DMS153 treated with DMSO at 0.1 percent for 48 hours (cell line): ENCODE results near the gene PSMB10.
"Not testable (repeated sequence)": the region's sequence is repeated elsewhere in the genome, so short reads cannot be mapped to it uniquely, and the experiment has no call there.

Source experiments
- DNase-seq: peaks from one replicate; lab custom pipeline; 2025; ENCODE audit not compliant: unreplicated experiment; lab: John Stamatoyannopoulos, UW

The PSMB10 gene

DNA sequence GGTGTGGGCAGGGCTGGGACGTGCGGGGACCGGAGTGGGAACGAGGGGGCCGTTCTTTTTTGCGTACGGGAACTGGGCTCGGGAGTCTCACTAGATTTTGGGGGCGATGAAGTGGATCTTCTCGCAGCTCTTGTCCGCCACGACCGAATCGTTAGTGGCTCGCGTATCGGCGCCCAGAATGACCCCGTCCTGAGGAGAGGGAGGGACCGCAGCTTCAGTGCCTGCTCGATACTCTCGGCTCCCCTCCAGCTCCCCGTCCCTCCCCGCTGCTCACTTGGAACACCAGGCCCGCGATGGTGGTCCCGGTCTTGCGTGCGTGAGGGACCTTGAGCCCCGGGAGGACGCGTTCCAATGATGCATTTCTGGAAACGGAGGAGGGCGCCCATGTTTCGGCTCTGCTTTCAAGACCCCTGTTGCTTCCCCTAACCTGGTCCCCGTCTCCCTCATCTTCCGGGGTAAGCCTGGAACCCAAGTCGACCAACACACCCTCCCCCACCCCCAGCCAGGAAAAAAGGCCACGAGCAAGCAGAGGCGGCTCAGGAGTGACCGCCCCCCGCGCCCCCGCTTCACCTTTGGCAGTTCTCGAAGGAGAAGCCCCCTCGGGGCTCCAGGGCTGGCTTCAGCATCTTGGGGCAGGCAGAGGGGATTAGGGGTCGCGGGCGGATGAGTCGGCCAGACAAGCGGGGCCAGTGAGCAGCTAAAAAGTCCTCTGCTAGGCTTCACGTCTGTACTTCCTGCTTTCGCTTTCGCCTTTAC lies at the start of gene PSMB10:
Gene PSMB10 (minus strand): TSS at position 727 of the 756 bp plus-strand sequence. CDS start 101 bp downstream, at position 626.
- DNase-seq, result no peak

DNA sequence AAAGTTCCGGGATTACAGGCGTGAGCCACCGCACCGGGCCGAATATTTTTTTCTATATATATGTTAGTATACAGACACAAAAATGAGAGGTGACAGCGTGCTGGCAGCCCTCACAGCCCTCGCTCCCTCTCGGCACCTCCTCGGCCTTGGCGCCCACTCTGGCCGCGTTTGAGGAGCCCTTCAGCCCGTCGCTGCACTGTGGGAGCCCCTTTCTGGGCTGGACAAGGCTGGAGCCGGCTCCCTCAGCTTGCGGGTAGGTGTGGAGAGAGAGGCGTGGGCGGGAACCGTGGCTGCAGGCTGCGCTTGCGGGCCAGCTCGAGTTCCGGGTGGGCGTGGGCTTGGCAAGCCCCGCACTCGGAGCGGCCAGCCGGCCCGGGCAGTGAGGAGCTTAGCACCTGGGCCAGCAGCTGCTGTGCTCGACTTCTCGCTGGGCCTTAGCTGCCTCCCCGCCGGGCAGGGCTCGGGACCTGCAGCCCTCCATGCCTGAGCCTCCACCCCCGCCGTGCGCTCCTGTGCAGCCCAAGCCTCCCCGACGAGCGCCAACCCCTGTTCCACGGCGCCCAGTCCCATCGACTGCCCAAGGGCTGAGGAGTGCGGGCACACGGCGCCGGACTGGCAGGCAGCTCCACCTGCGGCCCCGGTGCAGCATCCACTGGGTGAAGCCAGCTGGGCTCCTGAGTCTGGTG lies 45.5 kb upstream of the PSMB10 start:
- no peak for DNase-seq

GRCh38 chr16:67979955-67980678 lies 43.5 kb upstream of the PSMB10 start, which contains the start of gene DPEP3:
TSS of gene DPEP3 (minus strand) at chr16:67980499. CDS start at chr16:67980380, 119 bp downstream.
- no peak for DNase-seq

GRCh38 chr16:67977469-67978227 lies 41.0 kb upstream of the PSMB10 start:
- no peak for DNase-seq

DNA sequence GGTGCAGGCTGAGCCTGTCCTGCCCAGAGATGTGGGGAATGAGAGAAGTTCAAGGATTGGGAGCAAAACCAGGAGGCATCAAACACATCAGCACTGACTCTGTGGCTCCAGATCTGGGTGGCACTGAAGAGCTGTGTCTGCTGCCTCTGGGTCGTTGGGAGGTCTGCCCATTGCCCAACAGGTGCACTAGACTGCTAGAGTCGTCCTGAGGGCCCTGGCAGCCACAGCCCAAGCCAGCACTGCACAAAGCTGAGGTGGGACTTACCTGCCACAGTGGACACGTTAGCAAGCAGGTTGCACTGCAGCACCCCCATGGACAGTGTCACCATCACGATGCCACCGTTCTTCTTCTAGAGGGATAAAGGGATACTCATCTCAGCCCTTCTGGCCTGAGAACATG lies 40.4 kb upstream of the PSMB10 start:
- no peak for DNase-seq

DNA sequence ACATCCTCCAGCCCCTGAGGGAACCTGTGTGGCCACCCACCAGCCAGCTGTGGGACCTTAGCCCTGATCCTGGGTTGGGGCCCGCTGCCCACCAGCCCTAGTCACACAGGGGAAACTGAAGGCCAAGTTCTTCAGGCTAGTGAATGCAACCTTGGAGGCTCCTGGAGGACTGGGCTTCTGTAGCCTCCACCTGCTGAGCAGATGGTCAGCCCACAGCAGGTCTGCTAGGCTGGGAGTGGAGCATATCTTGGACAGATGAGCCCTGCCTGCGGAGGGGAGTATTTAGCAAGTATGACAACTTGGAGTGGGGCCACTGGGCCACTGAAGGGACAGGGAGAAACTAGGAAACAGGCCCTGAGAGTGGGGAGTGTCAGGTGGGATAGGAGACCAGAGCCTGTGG lies 39.6 kb upstream of the PSMB10 start:
- DNase-seq, result no peak

- no peak for DNase-seq
Observed at GRCh38 chr16:67975321-67976105, 38.9 kb upstream of the PSMB10 start.

- DNase-seq, result not testable (repeated sequence)
Observed at GRCh38 chr16:67972285-67972684, 35.6 kb upstream of the PSMB10 start.

GRCh38 chr16:67971111-67971510 lies 34.5 kb upstream of the PSMB10 start:
- DNase-seq, result no peak

DNA sequence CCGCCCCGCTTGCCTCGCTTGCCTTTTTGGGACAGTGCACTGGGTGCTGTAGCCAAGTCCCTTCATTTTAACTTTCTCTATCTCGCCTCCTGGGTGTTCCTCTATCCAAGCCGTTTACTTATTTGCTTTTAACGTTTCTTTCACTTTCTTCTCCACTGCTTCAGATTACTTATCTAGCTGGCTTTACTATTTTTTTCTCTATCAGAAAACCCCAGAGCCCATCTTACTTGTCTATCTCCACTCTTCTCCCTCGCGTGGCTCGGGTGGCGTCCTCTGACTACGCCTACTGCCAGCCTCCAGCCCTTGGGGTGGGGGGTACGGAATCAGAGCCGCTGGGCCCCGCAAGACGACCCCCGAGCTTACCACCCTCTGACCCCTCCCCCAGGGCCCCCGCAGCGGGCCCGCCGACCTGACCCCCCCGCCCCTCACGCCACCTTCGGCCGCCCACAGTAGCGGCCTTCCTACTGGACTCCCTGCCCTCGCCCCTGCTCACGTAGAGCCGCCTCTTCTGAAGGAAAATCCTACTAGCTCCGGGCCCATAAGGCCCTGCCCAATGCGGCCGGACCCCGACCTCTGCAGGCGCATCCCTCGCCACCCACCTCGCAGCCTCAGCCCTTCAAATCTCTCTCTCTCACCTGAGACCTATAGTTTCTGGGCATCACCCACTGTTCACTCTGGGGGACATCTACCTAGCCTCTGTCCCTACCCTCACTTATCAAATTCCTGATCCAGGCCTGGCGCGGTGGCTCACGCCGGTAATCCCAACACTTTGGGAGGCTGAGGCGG lies 32.8 kb upstream of the PSMB10 start:
- no peak for DNase-seq

GRCh38 chr16:67968400-67969253 lies 32.0 kb upstream of the PSMB10 start, which contains the start of gene SLC12A4:
TSS of gene SLC12A4 (minus strand) at chr16:67968637. CDS start at chr16:67968553, 84 bp downstream.
- DNase-seq, result no peak

DNA sequence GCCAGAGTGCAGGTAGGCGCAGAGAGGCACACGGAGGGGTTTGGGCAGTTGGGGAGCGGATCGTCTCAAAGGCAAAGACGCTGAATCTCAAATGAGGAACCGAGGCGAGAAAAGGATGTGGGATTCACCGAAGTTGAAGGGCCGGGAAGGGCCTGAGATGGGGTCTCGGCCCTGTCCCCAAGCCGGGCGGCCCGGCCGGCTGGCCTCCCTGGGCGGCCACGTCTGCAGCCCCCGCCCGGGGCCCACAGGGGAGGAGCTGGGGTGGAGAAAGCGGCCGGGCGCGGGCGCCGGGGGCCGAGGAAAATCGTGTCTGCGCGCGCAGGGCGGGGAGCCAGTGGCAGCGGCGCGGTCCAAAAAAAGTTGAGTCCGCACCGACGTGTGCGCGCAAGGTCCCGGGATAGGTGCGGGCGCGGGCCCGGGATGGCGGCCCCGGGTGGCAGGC lies 31.3 kb upstream of the PSMB10 start:
- no peak for DNase-seq

DNA sequence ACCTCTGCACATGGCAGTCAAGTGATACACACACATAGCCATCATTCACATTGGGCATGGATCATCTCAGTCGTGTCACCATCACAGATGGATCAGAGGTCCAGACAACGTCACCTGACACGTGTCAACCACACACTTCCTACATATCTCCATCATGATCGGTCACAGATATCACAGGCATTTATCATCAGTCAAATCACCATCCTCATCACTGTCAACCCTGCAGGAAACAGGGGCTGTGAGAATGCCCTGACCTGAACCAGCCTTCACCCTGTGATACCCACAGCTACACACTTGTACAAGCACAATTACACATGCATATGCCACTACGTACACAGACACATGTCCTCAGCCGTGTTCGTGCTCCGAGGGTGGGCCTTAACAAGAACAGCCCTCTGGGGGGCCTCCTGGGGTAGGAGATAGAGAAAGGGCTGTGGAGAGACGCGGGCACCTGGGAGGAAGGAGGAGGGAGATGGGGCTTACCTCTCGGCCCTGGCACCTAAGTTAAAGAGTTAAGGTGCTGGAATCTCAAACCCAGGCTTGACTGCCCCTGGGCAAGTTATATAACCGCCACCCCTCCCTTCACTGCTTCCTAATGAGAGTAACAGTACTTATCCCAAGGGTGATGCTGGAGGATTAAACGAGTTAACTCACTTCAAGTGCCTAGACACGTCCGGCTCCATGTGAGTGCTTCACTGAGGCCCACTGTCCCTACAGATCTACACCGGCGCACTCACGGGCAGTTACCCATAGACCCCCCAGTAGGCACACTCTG lies 30.7 kb upstream of the PSMB10 start:
- no peak for DNase-seq

DNA sequence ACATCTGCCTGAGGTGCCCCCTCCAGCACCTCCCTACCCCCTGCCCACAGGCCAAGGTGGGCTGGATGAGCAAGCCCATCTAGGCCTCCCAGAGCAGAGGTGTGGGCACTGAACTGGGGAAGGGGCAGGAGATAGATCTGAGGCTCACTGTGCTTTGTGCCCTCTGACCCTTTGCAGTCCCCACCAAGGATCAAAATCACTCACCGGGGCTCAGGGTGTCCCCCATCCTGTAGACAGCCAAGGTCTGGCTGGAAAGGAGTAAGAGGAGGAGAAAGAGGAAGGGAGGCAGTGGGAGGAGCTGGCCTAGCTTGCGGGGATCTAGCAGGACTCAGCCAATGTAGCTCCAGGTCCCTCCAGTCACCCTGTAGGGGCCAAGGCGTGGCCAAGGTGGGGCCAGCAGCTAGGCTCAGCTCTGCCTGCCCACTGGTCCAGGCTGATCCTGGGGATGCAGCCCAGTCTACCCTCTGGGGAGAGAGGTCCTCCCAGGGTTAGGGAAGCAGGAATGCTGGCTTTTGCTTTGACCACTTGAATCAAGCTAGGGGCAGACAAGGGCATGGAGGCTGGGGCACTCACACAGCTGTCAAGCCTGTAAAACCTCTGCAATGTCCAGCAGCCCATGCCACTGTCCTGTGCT lies 30.0 kb upstream of the PSMB10 start:
- no peak for DNase-seq

GRCh38 chr16:67965668-67966548 lies 29.3 kb upstream of the PSMB10 start:
- no peak for DNase-seq

DNA sequence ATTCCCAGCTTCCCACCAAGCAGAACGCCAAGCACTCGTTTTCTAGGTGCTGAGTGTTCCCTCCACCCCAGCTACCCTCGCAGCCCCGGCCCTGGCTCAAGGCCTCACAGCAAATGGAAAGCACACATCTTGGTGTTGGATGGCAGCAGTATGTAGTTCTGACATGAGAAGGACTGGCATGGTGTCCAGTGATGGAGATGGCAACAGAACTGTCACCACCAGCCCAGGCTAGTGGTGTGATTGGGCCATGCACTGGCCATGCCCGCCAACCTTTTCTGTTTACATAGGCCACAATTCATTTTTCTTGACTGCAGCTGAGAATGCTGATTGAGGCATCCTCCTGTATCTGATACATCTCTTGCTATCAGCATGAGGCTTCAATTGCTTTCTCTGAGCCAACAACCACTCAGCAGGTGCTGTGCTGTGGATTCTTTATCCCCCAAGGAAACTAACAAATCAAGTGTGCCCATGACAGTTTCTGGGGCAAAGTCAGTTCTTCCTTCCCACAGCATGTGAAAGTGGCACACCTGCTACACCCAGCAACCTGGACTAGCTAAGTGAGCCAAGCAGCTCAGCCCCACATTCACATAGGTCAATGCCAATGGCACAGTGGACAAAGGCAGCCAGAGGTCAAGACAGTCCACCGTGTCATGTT lies 28.0 kb upstream of the PSMB10 start:
- DNase-seq, result no peak
